ENCODE data around the gene EPHA6. TPM values are rescaled to one million over a fixed set of nuclear protein-coding genes. Genes with fewer than 3 reads are reported as not detected.

EPHA6 gene
- total RNA-seq, 1 experiment from 2014 or later = 1.1 TPM

- BruUV-seq (replicated peaks) = no TSS peak
- no peak overlapping the region for H3K27ac Mint-ChIP-seq (ENCODE audit: unreplicated experiment)
- H3K9me3 Mint-ChIP-seq (ENCODE audit: low read depth, unreplicated experiment) = no peaks in the 10 kb centered on the region
- CTCF ChIA-PET = no interaction called here
- no peaks in the 10 kb centered on the region for H3K4me1 Mint-ChIP-seq (ENCODE audit: low read depth, unreplicated experiment)
- no peak overlapping the region for H3K4me3 Mint-ChIP-seq (ENCODE audit: low read depth, unreplicated experiment)
- H3K36me3 Mint-ChIP-seq (ENCODE audit: insufficient read depth, unreplicated experiment) = no peaks in the 10 kb centered on the region
- intact Hi-C loops (cut with micrococcal nuclease; ENCODE audit: unreplicated experiment) = loop anchor here (10.0 kb wide), 1 partner anchor 137 kb away; no protein-coding TSS in a partner anchor
- H3K27me3 Mint-ChIP-seq (ENCODE audit: unreplicated experiment) = no peaks in the 10 kb centered on the region
- no peak for DNase-seq
- TF ChIP-seq, protein P1, sequence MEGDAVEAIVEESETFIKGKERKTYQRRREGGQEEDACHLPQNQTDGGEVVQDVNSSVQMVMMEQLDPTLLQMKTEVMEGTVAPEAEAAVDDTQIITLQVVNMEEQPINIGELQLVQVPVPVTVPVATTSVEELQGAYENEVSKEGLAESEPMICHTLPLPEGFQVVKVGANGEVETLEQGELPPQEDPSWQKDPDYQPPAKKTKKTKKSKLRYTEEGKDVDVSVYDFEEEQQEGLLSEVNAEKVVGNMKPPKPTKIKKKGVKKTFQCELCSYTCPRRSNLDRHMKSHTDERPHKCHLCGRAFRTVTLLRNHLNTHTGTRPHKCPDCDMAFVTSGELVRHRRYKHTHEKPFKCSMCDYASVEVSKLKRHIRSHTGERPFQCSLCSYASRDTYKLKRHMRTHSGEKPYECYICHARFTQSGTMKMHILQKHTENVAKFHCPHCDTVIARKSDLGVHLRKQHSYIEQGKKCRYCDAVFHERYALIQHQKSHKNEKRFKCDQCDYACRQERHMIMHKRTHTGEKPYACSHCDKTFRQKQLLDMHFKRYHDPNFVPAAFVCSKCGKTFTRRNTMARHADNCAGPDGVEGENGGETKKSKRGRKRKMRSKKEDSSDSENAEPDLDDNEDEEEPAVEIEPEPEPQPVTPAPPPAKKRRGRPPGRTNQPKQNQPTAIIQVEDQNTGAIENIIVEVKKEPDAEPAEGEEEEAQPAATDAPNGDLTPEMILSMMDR (IDR thresholded peaks at IDR 0.05; ENCODE audit: unreplicated experiment) = no peak
Measured at GRCh38 chr3:97711654-97712053, 897.3 kb downstream of the EPHA6 start.

- H3K4me1 Mint-ChIP-seq (ENCODE audit: low read depth, unreplicated experiment) = no peaks in the 10 kb centered on the region
- TF ChIP-seq, protein P1 (IDR thresholded peaks at IDR 0.05; ENCODE audit: unreplicated experiment) = no peak
- no TSS peak for BruUV-seq (replicated peaks)
- CTCF ChIA-PET = no interaction called here
- intact Hi-C loops (cut with micrococcal nuclease; ENCODE audit: unreplicated experiment) = loop anchor here (10.0 kb wide), 1 partner anchor 138 kb away; no protein-coding TSS in a partner anchor
- no peaks in the 10 kb centered on the region for H3K9me3 Mint-ChIP-seq (ENCODE audit: low read depth, unreplicated experiment)
- H3K27ac Mint-ChIP-seq (ENCODE audit: unreplicated experiment) = no peak overlapping the region
- no peak overlapping the region for H3K4me3 Mint-ChIP-seq (ENCODE audit: low read depth, unreplicated experiment)
- no peak for DNase-seq
- no peaks in the 10 kb centered on the region for H3K27me3 Mint-ChIP-seq (ENCODE audit: unreplicated experiment)
- no peaks in the 10 kb centered on the region for H3K36me3 Mint-ChIP-seq (ENCODE audit: insufficient read depth, unreplicated experiment)
Measured at GRCh38 chr3:97712919-97713318, 898.5 kb downstream of the EPHA6 start.

- no peaks in the 10 kb centered on the region for H3K9me3 Mint-ChIP-seq (ENCODE audit: low read depth, unreplicated experiment)
- no peak overlapping the region for H3K4me3 Mint-ChIP-seq (ENCODE audit: low read depth, unreplicated experiment)
- no TSS peak for BruUV-seq (replicated peaks)
- H3K27me3 Mint-ChIP-seq (ENCODE audit: unreplicated experiment) = no peaks in the 10 kb centered on the region
- intact Hi-C loops (cut with micrococcal nuclease; ENCODE audit: unreplicated experiment) = loop anchor here (10.0 kb wide), 1 partner anchor 139 kb away; no protein-coding TSS in a partner anchor
- H3K4me1 Mint-ChIP-seq (ENCODE audit: low read depth, unreplicated experiment) = no peaks in the 10 kb centered on the region
- no peak overlapping the region for H3K27ac Mint-ChIP-seq (ENCODE audit: unreplicated experiment)
- DNase-seq = no peak
- CTCF ChIA-PET = no interaction called here
- no peaks in the 10 kb centered on the region for H3K36me3 Mint-ChIP-seq (ENCODE audit: insufficient read depth, unreplicated experiment)
- TF ChIP-seq, protein P1 (IDR thresholded peaks at IDR 0.05; ENCODE audit: unreplicated experiment) = no peak
Measured at GRCh38 chr3:97713634-97714033, 899.2 kb downstream of the EPHA6 start.

GRCh38 chr3:97719156-97719821, 904.9 kb downstream of the EPHA6 start:
- TF ChIP-seq, protein P1 (IDR thresholded peaks at IDR 0.05; ENCODE audit: unreplicated experiment) = peak; percentile 74
- H3K27ac Mint-ChIP-seq (ENCODE audit: unreplicated experiment) = no peak overlapping the region
- BruUV-seq (replicated peaks) = no TSS peak
- no peaks in the 10 kb centered on the region for H3K4me1 Mint-ChIP-seq (ENCODE audit: low read depth, unreplicated experiment)
- no peaks in the 10 kb centered on the region for H3K36me3 Mint-ChIP-seq (ENCODE audit: insufficient read depth, unreplicated experiment)
- H3K27me3 Mint-ChIP-seq (ENCODE audit: unreplicated experiment) = no peaks in the 10 kb centered on the region
- CTCF ChIA-PET = interaction anchor here (0.6 to 1.1 kb wide), 4 partner anchors 46 to 1033 kb away, joined by 3 to 7 read pairs (median 4); partner anchors contain the start of gene ARL6
- no peaks in the 10 kb centered on the region for H3K9me3 Mint-ChIP-seq (ENCODE audit: low read depth, unreplicated experiment)
- no peak overlapping the region for H3K4me3 Mint-ChIP-seq (ENCODE audit: low read depth, unreplicated experiment)
- DNase-seq = peak; percentile 67
- intact Hi-C loops (cut with micrococcal nuclease; ENCODE audit: unreplicated experiment) = loop anchor here (1.0 to 10.0 kb wide), 2 partner anchors 144 to 856 kb away; no protein-coding TSS in a partner anchor

Data from Calu3 (cell line).